GM12878 (cell line): ENCODE results near the gene CISTR. TPM values are rescaled to one million over a fixed set of nuclear protein-coding genes. Genes with fewer than 3 reads are reported as not detected.

Source experiments
- ATAC-seq: fragments of 200-7000 bp; cut with Tn5 transposase; 3 replicates; pipeline ENCODE4 v1.9.1; 2020; ENCODE audit warnings: mild to moderate bottlenecking, moderate library complexity
- BruUV-seq: library from RNA; stranded (reverse); fragments of 400-500 nt; replicated peaks from 2 replicates; lab custom pipeline; 2021; lab: Mats Ljungman, UMichigan
- CTCF ChIA-PET: fragments of 300-600 bp; sonication (Branson Sonifier 250); formaldehyde crosslinking; extraction: SDS; loops from one replicate; lab custom pipeline; 2021; ENCODE audit warnings: inconsistent platforms; lab: Yijun Ruan, JAX
- POLR2A ChIA-PET: fragments of 350-600 bp; formaldehyde crosslinking; extraction: SDS; loops from one replicate; lab custom pipeline; 2021; ENCODE audit warnings: inconsistent platforms; lab: Charles Lee
- RAD21 ChIA-PET: fragments of 300-600 bp; sonication (Branson Sonifier 250); formaldehyde crosslinking; loops from one replicate; lab custom pipeline; 2023; ENCODE audit warnings: antibody characterized with exemption; ENCODE audit not compliant: unreplicated experiment; lab: Charles Lee
- SMC1A ChIA-PET: fragments of 300-600 bp; sonication (Branson Sonifier 250); formaldehyde crosslinking; loops from one replicate; lab custom pipeline; 2023; ENCODE audit not compliant: unreplicated experiment, uncharacterized antibody; lab: Charles Lee
- DNase-seq: peaks from one replicate; pipeline ENCODE4 v3.0.0-alpha.2; 2011; ENCODE audit warnings: low read depth, low spot score
- FAIRE-seq: peaks from 3 replicates; lab custom pipeline; 2011; peaks lifted over from hg19 to GRCh38; lab: Jason Lieb, UNC
- H2AFZ ChIP-seq: 2 replicates; pipeline ENCODE4 v1.6.0; 2011; ENCODE audit warnings: low read depth, low read length, control low read depth; ENCODE audit not compliant: control insufficient read depth
- H3K27ac ChIP-seq: 2 replicates; pipeline ENCODE4 v1.5.1; 2011; ENCODE audit warnings: control low read depth; ENCODE audit not compliant: control insufficient read depth, insufficient read depth
- H3K27me3 ChIP-seq, 2 experiments: replicated peaks in 1 of 2; 2 replicates each; pipeline versions ENCODE4 v1.6.0 to v1.6.1; 2011; ENCODE audit warnings: low read length in 1 of 2; ENCODE audit not compliant: control insufficient read depth in 2 of 2, insufficient read depth in 2 of 2
- H3K36me3 ChIP-seq, 2 experiments: 2 replicates each; pipeline ENCODE4 v1.5.1; 2011; ENCODE audit warnings: low read length in 1 of 2; ENCODE audit not compliant: control insufficient read depth in 2 of 2, insufficient read depth in 2 of 2
- H3K4me1 ChIP-seq: 2 replicates; pipeline ENCODE4 v1.6.1; 2011; ENCODE audit warnings: mild to moderate bottlenecking, low read length, moderate library complexity, mixed read lengths; ENCODE audit not compliant: control insufficient read depth, insufficient read depth
- H3K4me2 ChIP-seq: 2 replicates; pipeline ENCODE4 v1.6.0; 2011; ENCODE audit warnings: control low read depth; ENCODE audit not compliant: control insufficient read depth, insufficient read depth
- H3K4me3 ChIP-seq: fragments of 200-600 bp; sonication (generic); 2 replicates; pipeline ENCODE4 v1.5.1; 2016
- H3K79me2 ChIP-seq: 2 replicates; pipeline ENCODE4 v1.6.0; 2011; ENCODE audit warnings: low read length; ENCODE audit not compliant: control insufficient read depth, insufficient read depth
- H3K9ac ChIP-seq: 2 replicates; pipeline ENCODE4 v1.8.0; 2011; ENCODE audit warnings: low read length, control low read depth, mixed read lengths; ENCODE audit not compliant: control insufficient read depth, insufficient read depth
- H3K9me3 ChIP-seq: replicated peaks from 3 replicates; pipeline ENCODE4 v1.5.1; 2011; ENCODE audit warnings: mild to moderate bottlenecking, low read length; ENCODE audit not compliant: control insufficient read depth, insufficient read depth
- H4K20me1 ChIP-seq: 2 replicates; pipeline ENCODE4 v1.6.0; 2011; ENCODE audit not compliant: control insufficient read depth, insufficient read depth
- BMI1 ChIP-seq: fragments of 450-650 bp; IDR thresholded peaks from 2 replicates; pipeline ENCODE4 v1.6.1; 2016; ENCODE audit warnings: mild to moderate bottlenecking, moderate library complexity, borderline replicate concordance
- CBX5 ChIP-seq: sonication (generic); IDR thresholded peaks from 2 replicates; pipeline ENCODE4 v1.6.1; 2016; ENCODE audit warnings: low read depth, moderate library complexity, mild to moderate bottlenecking, inconsistent platforms
- ESRRA ChIP-seq: IDR thresholded peaks from 2 replicates; pipeline ENCODE4 v1.6.1; 2012; ENCODE audit warnings: mild to moderate bottlenecking, low read length, improper control_type of control experiment
- GATAD2B ChIP-seq: fragments of 450-650 bp; conservative IDR thresholded peaks from 2 replicates; pipeline ENCODE4 v1.6.1; 2017; ENCODE audit warnings: low read depth, mild to moderate bottlenecking, moderate library complexity
- IKZF1 ChIP-seq: fragments of 450-650 bp; conservative IDR thresholded peaks from 2 replicates; pipeline ENCODE4 v1.6.1; 2017; ENCODE audit warnings: antibody characterized with exemption, mild to moderate bottlenecking
- IRF4 ChIP-seq: IDR thresholded peaks from 2 replicates; pipeline ENCODE4 v1.6.1; 2011; ENCODE audit warnings: low read depth, low read length
- MTA2 ChIP-seq: fragments of 450-650 bp; IDR thresholded peaks from 2 replicates; pipeline ENCODE4 v1.6.1; 2016; ENCODE audit warnings: low read depth, mild to moderate bottlenecking, moderate library complexity
- NBN ChIP-seq: fragments of 450-650 bp; IDR thresholded peaks from 2 replicates; pipeline ENCODE4 v1.6.1; 2016
- NFYA ChIP-seq: IDR thresholded peaks from 2 replicates; pipeline ENCODE4 v1.6.1; 2011; ENCODE audit warnings: low read depth, mild to moderate bottlenecking, low read length, improper control_type of control experiment, borderline replicate concordance
- SMAD1 ChIP-seq: fragments of 450-650 bp; IDR thresholded peaks from 2 replicates; pipeline ENCODE4 v1.6.1; 2018; ENCODE audit warnings: mild to moderate bottlenecking, low read depth; ENCODE audit not compliant: partially characterized antibody
- SREBF2 ChIP-seq: IDR thresholded peaks from 2 replicates; pipeline ENCODE4 v1.6.1; 2012; ENCODE audit warnings: mild to moderate bottlenecking, low read length
- ZNF207 ChIP-seq: fragments of 450-650 bp; IDR thresholded peaks from 2 replicates; pipeline ENCODE4 v1.6.1; 2014; ENCODE audit warnings: antibody characterized with exemption, mild to moderate bottlenecking, borderline replicate concordance
- ZNF24 ChIP-seq: fragments of 450-650 bp; IDR thresholded peaks from 2 replicates; pipeline ENCODE4 v1.6.1; 2017; ENCODE audit warnings: antibody characterized with exemption, mild to moderate bottlenecking
- ZNF384 ChIP-seq: IDR thresholded peaks from 2 replicates; pipeline ENCODE4 v1.6.1; 2012; ENCODE audit warnings: low read depth, mild to moderate bottlenecking, low read length, improper control_type of control experiment, borderline replicate concordance
- WGBS: methylation state at CpG from one replicate; pipeline ENCODE4 v1.1.6; 2016; ENCODE audit warnings: low lambda C conversion rate; ENCODE audit not compliant: insufficient replicate concordance, insufficient coverage; ENCODE audit errors: missing lambda C conversion rate; 5-methylcytosine and 5-hydroxymethylcytosine counted together
- in situ Hi-C: fragments of 300-500 bp; cut with MboI; formaldehyde crosslinking; loops from 9 replicates; pipeline ENCODE4 v1.14.3; 2018; ENCODE audit warnings: mixed read lengths
- intact Hi-C: fragments of 100-400 bp; cut with micrococcal nuclease; formaldehyde crosslinking; loops from one replicate; pipeline ENCODE4 v1.14.2; 2022; ENCODE audit not compliant: unreplicated experiment
- polyA plus RNA-seq, 11 experiments: library from polyadenylated mRNA; depleted of rRNA in 4 of 11; unstranded in 6 of 11; stranded (reverse) in 5 of 11; fragments of >200 nt; fragmentation: Nextera tagmentation in 4 of 11; fragmentation: Illumina TruSeq in 1 of 11; extraction: Ambion mirVana in 4 of 11; extraction: Trizol in 1 of 11; gene quantifications; 1 replicate in 1 of 11; 2 replicates in 10 of 11; pipeline versions ENCODE4 v1.2.1 to v1.2.3, GENCODE V29; 2011 to 2016; ENCODE audit warnings: inconsistent platforms in 2 of 11, missing spikeins in 2 of 11, low read depth in 1 of 11
- total RNA-seq, 4 experiments: library from RNA; depleted of rRNA in 3 of 4; stranded (reverse); fragments of >200 nt in 3 of 4; fragmentation: Illumina TruSeq in 1 of 4; extraction: Trizol in 1 of 4; gene quantifications; 2 replicates each; pipeline versions ENCODE4 v1.2.1 to v1.2.3, GENCODE V29; 2013 to 2021
- TF ChIP-seq, protein P1 (sequence below): IDR thresholded peaks from 2 replicates; pipeline ENCODE4 v1.6.1; 2011; ENCODE audit warnings: mild to moderate bottlenecking, low read depth, low read length, moderate library complexity; ENCODE audit not compliant: insufficient replicate concordance
- TF ChIP-seq, protein P2 (sequence below): IDR thresholded peaks from 2 replicates; pipeline ENCODE4 v1.6.1; 2011; ENCODE audit warnings: low read depth, mild to moderate bottlenecking, low read length, moderate library complexity, borderline replicate concordance; ENCODE audit errors: extremely low read depth

Gene CISTR
- total and polyA plus RNA-seq, 10 of the 15 experiments (the other 5 are each of a cell fraction or from before 2014, with no cell fraction given): 0.26 TPM; not detected in 9

DNA sequence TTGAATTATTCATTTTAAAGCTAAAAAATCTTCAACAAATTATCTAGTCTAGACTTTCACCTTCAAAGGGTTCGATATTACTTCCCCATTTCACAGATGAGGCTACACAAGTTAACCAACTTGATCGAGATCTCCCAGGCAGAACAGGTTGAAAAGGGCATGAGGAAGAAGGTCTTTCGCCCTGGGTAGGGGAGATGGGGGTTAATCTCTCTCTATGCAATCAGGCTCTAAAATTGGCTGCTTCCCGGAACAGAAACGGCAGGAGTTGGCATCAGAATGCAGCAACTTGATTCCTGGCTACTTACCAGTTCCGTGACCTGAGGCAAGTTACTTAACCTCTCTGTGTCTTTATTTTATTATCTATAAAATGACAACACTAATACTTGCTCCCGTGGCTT, 2.4 kb upstream of the CISTR start:
- H3K27ac ChIP-seq: peak overlapping the region; percentile 35
- H3K9ac ChIP-seq: no peak overlapping the region
- peaks cover 65% of the 10 kb centered on the region for H3K4me1 ChIP-seq
- TF ChIP-seq IKZF1: 0 out of 2 replicates have a peak, but pooled peaks have one; percentile 6
- no peak for TF ChIP-seq MTA2
- BruUV-seq: no TSS peak
- peak overlapping the region; percentile 94 for H3K4me2 ChIP-seq
- intact Hi-C loops: loop anchor here (10.0 kb wide), 1 partner anchor 451 kb away; no protein-coding TSS in a partner anchor
- no peaks in the 10 kb centered on the region for H3K27me3 ChIP-seq
- H3K4me3 ChIP-seq: 0 out of 2 replicates have a peak overlapping the region, but pooled peaks have one; percentile 33
- no peaks in the 10 kb centered on the region for H4K20me1 ChIP-seq
- FAIRE-seq (no peak), DNase-seq (no peak), ATAC-seq (peak; percentile 21)
- ChIA-PET SMC1A (interaction anchor here (0.8 to 2.4 kb wide), 3 partner anchors 10 to 451 kb away, joined by 3 to 11 read pairs (median 3); no protein-coding TSS in a partner anchor), CTCF (interaction anchor here (0.6 to 11.1 kb wide), 9 partner anchors 9 to 234 kb away, joined by 3 to 443 read pairs (median 5); partner anchors contain the start of genes ATP5MC2, CALCOCO1 and HOXC10), RAD21 (interaction anchor here (1.0 to 1.9 kb wide), 4 partner anchors 9 to 79 kb away, joined by 3 to 9 read pairs (median 4); partner anchors contain the start of gene ATP5MC2), POLR2A (interaction anchor here (0.5 to 1.4 kb wide), 7 partner anchors 14 to 391 kb away, joined by 3 to 5 read pairs (median 3); partner anchors contain the start of genes HOXC4 and TARBP2)
- no peaks in the 10 kb centered on the region for H3K36me3 ChIP-seq
- WGBS: 10% methylated on average over 7 of the region's 7 CpGs
- H3K9me3 ChIP-seq: no peaks in the 10 kb centered on the region
- H3K79me2 ChIP-seq: no peaks in the 10 kb centered on the region
- in situ Hi-C loops: no loop called here
- H2AFZ ChIP-seq: peak overlapping the region; percentile 25

DNA sequence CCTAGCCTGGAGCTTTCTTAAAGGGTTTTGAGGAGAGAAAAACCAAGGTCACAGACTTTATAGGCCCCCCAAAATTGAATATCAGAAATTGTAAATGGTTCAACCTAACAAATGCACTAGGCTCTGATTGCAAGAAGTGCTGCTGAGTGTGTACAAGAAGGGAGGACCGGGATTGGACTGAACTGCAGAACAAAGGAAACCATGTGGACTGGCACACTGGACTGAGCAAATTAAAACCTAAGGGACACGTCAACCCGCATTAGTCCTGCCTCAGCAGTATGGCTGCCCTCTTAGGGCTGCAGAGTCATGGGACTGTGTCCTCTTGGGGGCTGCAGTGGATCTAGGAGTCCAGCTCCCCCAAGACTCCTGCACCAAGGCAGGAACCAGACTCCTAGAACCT, 842 bp upstream of the CISTR start:
- DNase-seq (no peak), ATAC-seq (no peak), FAIRE-seq (no peak)
- H3K4me3 ChIP-seq: no peak overlapping the region
- H3K27ac ChIP-seq: no peak overlapping the region
- no peaks in the 10 kb centered on the region for H4K20me1 ChIP-seq
- no peaks in the 10 kb centered on the region for H3K79me2 ChIP-seq
- SMC1A ChIA-PET: interaction anchor here (0.9 to 2.4 kb wide), 5 partner anchors 9 to 52 kb away, joined by 3 to 11 read pairs (median 4); no protein-coding TSS in a partner anchor
- no peaks in the 10 kb centered on the region for H3K36me3 ChIP-seq
- RAD21 ChIA-PET: interaction anchor here (1.2 to 2.0 kb wide), 4 partner anchors 10 to 209 kb away, joined by 3 to 7 read pairs (median 4); no protein-coding TSS in a partner anchor
- intact Hi-C loops: loop anchor here (10.0 kb wide), 1 partner anchor 452 kb away; no protein-coding TSS in a partner anchor
- no peaks in the 10 kb centered on the region for H3K27me3 ChIP-seq
- CTCF ChIA-PET: interaction anchor here (0.6 to 11.1 kb wide), 7 partner anchors 8 to 192 kb away, joined by 3 to 443 read pairs (median 4); no protein-coding TSS in a partner anchor
- H2AFZ ChIP-seq: no peak overlapping the region
- no peaks in the 10 kb centered on the region for H3K9me3 ChIP-seq
- H3K9ac ChIP-seq: no peak overlapping the region
- H3K4me1 ChIP-seq: peaks cover 65% of the 10 kb centered on the region
- POLR2A ChIA-PET: interaction anchor here (0.6 to 1.9 kb wide), 6 partner anchors 13 to 252 kb away, joined by 3 to 7 read pairs (median 4); partner anchors contain the start of gene TARBP2
- BruUV-seq: TSS peak; percentile 66
- H3K4me2 ChIP-seq: no peak overlapping the region
- in situ Hi-C loops: no loop called here
- 83% methylated on average over 3 of the region's 3 CpGs for WGBS
- no peak for TF ChIP-seq BMI1
- TF ChIP-seq, protein P1, sequence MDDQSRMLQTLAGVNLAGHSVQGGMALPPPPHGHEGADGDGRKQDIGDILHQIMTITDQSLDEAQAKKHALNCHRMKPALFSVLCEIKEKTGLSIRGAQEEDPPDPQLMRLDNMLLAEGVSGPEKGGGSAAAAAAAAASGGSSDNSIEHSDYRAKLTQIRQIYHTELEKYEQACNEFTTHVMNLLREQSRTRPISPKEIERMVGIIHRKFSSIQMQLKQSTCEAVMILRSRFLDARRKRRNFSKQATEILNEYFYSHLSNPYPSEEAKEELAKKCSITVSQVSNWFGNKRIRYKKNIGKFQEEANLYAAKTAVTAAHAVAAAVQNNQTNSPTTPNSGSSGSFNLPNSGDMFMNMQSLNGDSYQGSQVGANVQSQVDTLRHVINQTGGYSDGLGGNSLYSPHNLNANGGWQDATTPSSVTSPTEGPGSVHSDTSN: no peak
- TF ChIP-seq SREBF2: no peak
- no peak for TF ChIP-seq ZNF384
- TF ChIP-seq ZNF207: no peak
- TF ChIP-seq CBX5: no peak
- no peak for TF ChIP-seq IRF4
- TF ChIP-seq SMAD1: no peak
- TF ChIP-seq GATAD2B: no peak
- TF ChIP-seq NFYA: no peak
- no peak for TF ChIP-seq ZNF24
- TF ChIP-seq NBN: no peak
- no peak for TF ChIP-seq ESRRA
- TF ChIP-seq, protein P2, sequence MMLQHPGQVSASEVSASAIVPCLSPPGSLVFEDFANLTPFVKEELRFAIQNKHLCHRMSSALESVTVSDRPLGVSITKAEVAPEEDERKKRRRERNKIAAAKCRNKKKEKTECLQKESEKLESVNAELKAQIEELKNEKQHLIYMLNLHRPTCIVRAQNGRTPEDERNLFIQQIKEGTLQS: no peak
